Measurements from ENCODE around the gene IZUMO4. TPM values are rescaled to one million over a fixed set of nuclear protein-coding genes. Genes with fewer than 3 reads are reported as not detected.

Gene IZUMO4
- total RNA-seq, 4 donors from 2014 or later = 3.0 to 11.4 (median 3.2) TPM; not detected in 1

DNA sequence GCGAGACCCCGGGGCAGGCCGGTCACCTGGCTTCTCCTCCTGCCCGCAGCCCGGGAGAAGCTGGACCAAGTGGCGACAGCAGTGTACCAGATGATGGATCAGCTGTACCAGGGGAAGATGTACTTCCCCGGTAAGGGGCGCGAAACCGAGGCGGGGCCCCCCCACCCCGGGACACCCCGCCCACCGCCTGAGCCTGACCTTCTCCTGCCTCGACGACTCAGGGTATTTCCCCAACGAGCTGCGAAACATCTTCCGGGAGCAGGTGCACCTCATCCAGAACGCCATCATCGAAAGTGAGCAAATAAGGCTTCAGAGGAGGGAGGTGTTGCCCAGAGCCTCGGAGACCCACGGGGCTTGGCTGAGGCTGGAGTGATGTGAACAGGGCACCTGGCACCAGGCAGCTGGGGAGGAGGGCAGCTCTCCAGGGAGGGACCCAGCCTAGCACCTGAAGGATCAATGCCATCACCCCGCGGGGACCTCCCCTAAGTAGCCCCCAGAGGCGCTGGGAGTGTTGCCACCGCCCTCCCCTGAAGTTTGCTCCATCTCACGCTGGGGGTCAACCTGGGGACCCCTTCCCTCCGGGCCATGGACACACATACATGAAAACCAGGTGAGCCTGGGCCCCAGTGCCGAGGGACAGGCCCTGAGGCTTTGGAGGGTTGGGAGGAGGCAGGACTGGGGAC lies 629 bp downstream of the IZUMO4 start:
- intact Hi-C loops (cut with DNase I) = no loop called here
- H3K36me3 ChIP-seq = peaks cover 16 to 36% (median 26%) of the 10 kb centered on the region in 3 donors
- H3K27ac ChIP-seq = peak overlapping the region; percentile 75 to 98 (median 82)
- H3K9me3 ChIP-seq = no peaks in the 10 kb centered on the region
- no peak for DNase-seq
- H3K27me3 ChIP-seq = no peaks in the 10 kb centered on the region
- TF ChIP-seq, protein P1, sequence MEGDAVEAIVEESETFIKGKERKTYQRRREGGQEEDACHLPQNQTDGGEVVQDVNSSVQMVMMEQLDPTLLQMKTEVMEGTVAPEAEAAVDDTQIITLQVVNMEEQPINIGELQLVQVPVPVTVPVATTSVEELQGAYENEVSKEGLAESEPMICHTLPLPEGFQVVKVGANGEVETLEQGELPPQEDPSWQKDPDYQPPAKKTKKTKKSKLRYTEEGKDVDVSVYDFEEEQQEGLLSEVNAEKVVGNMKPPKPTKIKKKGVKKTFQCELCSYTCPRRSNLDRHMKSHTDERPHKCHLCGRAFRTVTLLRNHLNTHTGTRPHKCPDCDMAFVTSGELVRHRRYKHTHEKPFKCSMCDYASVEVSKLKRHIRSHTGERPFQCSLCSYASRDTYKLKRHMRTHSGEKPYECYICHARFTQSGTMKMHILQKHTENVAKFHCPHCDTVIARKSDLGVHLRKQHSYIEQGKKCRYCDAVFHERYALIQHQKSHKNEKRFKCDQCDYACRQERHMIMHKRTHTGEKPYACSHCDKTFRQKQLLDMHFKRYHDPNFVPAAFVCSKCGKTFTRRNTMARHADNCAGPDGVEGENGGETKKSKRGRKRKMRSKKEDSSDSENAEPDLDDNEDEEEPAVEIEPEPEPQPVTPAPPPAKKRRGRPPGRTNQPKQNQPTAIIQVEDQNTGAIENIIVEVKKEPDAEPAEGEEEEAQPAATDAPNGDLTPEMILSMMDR (IDR thresholded peaks at IDR 0.05) = no peak
- TF ChIP-seq POLR2A (IDR thresholded peaks at IDR 0.05) = no peak
- peaks cover 32 to 49% (median 39%) of the 10 kb centered on the region in 3 donors for H3K4me1 ChIP-seq
- H3K4me3 ChIP-seq = peak overlapping the region; percentile 30 to 91 (median 66)
- no CpG with 5 or more reads among the region's 30 CpGs for WGBS, 2 donors

DNA sequence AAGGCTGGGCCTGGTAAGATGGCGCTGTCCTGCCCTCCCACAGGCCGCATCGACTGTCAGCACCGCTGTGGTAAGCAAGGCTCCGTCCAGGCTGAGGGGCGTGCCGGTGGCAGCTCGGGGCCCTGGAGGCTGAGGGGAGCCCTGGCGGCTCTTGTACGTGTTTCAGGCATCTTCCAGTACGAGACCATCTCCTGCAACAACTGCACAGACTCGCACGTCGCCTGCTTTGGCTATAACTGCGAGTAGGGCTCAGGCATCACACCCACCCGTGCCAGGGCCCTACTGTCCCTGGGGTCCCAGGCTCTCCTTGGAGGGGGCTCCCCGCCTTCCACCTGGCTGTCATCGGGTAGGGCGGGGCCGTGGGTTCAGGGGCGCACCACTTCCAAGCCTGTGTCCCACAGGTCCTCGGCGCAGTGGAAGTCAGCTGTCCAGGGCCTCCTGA lies 1.2 kb downstream of the IZUMO4 start:
- DNase-seq = no peak
- Histone ChIP-seq H3K36me3 (peaks cover 16 to 41% (median 26%) of the 10 kb centered on the region in 3 donors), H3K9me3 (no peaks in the 10 kb centered on the region), H3K4me3 (peak overlapping the region in 1 of 4 donors; percentile 88), H3K4me1 (peaks cover 27 to 44% (median 34%) of the 10 kb centered on the region in 3 donors), H3K27me3 (no peaks in the 10 kb centered on the region), H3K27ac (peak overlapping the region in 1 of 4 donors; percentile 86)
- 53 to 80% methylated on average over 7 of the region's 23 CpGs for WGBS, 2 donors
- intact Hi-C loops (cut with DNase I) = no loop called here
- TF ChIP-seq POLR2A (IDR thresholded peaks at IDR 0.05) = no peak
- TF ChIP-seq, protein P1 (IDR thresholded peaks at IDR 0.05) = no peak

DNA sequence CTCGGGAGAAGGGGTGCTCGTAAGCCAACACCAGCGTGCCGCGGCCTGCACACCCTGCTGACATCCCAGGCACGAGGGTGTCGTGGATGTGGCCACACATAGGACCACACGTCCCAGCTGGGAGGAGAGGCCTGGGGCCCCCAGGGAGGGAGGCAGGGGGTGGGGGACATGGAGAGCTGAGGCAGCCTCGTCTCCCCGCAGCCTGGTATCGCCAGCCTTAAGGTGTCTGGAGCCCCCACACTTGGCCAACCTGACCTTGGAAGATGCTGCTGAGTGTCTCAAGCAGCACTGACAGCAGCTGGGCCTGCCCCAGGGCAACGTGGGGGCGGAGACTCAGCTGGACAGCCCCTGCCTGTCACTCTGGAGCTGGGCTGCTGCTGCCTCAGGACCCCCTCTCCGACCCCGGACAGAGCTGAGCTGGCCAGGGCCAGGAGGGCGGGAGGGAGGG lies 2.4 kb downstream of the IZUMO4 start:
- Histone ChIP-seq H3K27me3 (no peaks in the 10 kb centered on the region), H3K36me3 (peaks cover 20 to 53% (median 26%) of the 10 kb centered on the region in 3 donors), H3K4me3 (no peak overlapping the region), H3K4me1 (peaks cover 16 to 32% (median 23%) of the 10 kb centered on the region in 3 donors), H3K27ac (peak overlapping the region in 1 of 4 donors; percentile 9), H3K9me3 (no peaks in the 10 kb centered on the region)
- TF ChIP-seq POLR2A (IDR thresholded peaks at IDR 0.05) = no peak
- TF ChIP-seq, protein P1 (IDR thresholded peaks at IDR 0.05) = no peak
- intact Hi-C loops (cut with DNase I) = no loop called here
- no peak for DNase-seq
- WGBS, 2 donors = 60 to 85% methylated on average over 1 to 4 of the region's 16 CpGs

DNA sequence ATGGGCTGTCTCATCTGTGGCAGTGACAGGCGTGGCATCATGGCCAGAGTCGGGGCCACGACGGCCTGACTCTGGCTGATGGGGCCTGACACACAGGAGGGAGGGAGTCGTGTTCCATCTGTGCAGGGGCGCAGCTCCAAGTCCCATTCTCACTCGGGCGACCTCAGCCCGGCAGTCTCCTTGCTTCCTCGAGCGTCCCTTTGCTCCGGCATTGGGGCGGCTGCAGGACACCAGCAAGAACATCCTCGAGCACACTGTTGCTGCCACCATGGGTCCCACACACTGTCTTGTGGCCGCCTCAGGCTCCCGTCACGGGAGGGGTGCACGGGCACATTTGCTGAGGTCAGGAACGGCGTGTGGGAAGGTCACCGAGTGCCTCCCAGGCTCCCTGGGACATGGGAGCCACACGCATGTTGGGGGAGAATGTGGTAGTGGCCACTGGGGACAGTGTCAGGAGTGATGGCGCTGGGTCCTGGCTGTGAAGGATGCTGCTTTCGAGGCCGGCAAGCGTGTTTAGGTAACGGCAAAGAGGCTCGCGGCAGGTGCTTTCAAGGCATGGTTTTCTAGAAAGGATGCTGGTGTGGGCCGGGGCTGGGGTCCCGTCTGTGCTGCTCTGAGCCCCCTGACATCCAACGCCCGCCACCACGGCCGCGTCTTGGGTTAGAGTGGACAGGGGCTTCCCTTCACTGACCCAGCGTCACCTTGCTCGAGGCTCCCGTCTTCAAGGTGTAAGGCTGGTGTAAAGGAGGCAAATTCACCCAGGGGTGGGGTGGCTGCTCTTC lies 3.4 kb downstream of the IZUMO4 start:
- Histone ChIP-seq H3K4me3 (no peak overlapping the region), H3K27me3 (no peaks in the 10 kb centered on the region), H3K36me3 (peaks cover 20 to 64% (median 26%) of the 10 kb centered on the region in 3 donors), H3K9me3 (peaks cover 0 to 4% (median 0%) of the 10 kb centered on the region in 3 donors), H3K4me1 (peaks cover 12 to 21% (median 14%) of the 10 kb centered on the region in 3 donors), H3K27ac (no peak overlapping the region)
- no peak for DNase-seq
- intact Hi-C loops (cut with DNase I) = no loop called here
- WGBS, 2 donors = 88 to 89% methylated on average over 8 to 14 of the region's 39 CpGs
- no peak for TF ChIP-seq POLR2A (IDR thresholded peaks at IDR 0.05)
- TF ChIP-seq, protein P1 (IDR thresholded peaks at IDR 0.05) = no peak

DNA sequence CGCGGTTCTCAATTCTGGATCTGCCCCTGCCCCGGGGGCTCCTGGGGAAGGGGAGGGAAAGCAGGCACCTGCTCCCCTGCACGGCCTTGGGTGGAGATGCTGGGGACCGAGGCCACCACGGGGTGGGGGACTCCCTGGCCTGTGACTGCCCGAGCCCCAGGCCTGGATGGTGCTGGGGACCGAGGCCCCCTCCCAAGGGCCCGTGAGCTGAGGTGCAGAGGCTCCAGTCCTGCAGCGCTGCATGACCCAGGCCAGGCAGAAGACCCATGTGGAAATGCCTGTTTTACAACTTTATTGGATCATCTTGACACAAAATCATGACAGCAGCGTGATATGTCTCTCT lies 4.0 kb downstream of the IZUMO4 start:
- peaks cover 0 to 10% (median 0%) of the 10 kb centered on the region in 3 donors for H3K9me3 ChIP-seq
- no peak for DNase-seq
- peaks cover 9 to 16% (median 10%) of the 10 kb centered on the region in 3 donors for H3K4me1 ChIP-seq
- no peak overlapping the region for H3K4me3 ChIP-seq
- H3K27ac ChIP-seq = no peak overlapping the region
- TF ChIP-seq, protein P1 (IDR thresholded peaks at IDR 0.05) = no peak
- no peak for TF ChIP-seq POLR2A (IDR thresholded peaks at IDR 0.05)
- H3K27me3 ChIP-seq = no peaks in the 10 kb centered on the region
- peaks cover 20 to 69% (median 26%) of the 10 kb centered on the region in 3 donors for H3K36me3 ChIP-seq
- intact Hi-C loops (cut with DNase I) = no loop called here
- WGBS, 2 donors = 88 to 89% methylated on average over 1 of the region's 11 CpGs

All from esophagus squamous epithelium (tissue), 5 donors.